Measurements from ENCODE around the gene RBPJL.

Gene RBPJL, protein sequence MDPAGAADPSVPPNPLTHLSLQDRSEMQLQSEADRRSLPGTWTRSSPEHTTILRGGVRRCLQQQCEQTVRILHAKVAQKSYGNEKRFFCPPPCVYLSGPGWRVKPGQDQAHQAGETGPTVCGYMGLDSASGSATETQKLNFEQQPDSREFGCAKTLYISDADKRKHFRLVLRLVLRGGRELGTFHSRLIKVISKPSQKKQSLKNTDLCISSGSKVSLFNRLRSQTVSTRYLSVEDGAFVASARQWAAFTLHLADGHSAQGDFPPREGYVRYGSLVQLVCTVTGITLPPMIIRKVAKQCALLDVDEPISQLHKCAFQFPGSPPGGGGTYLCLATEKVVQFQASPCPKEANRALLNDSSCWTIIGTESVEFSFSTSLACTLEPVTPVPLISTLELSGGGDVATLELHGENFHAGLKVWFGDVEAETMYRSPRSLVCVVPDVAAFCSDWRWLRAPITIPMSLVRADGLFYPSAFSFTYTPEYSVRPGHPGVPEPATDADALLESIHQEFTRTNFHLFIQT

DNA sequence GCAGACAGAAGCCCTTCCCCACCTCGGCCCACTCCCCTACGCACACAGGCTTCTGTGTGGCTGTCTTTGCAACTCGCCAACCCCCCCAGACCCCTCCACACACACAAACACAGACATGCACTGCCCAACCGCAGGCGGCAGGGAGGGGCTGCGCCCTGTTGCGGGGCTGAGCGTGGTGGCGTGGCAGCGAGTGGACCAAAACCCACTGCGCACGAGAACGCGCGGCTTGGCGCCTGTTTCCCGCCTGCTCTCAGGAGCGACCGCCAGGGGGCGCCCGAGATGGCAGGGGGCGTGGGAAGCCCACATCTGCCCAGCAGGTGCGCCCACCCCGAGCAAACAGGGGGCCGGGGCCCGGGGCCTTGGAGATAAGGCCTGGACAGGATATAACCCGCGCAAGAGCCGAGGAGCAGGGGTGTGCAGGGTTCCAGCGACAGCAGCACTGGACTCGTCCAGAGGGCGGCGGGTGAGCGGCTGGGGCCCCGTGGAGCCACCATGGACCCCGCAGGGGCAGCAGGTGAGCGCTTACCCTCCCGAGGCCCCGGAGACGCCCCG is at the start of gene RBPJL:
TSS of gene RBPJL (plus strand) at position 410 of the 552 bp plus-strand sequence. CDS start at position 493, 83 bp downstream.
- no peak for DNase-seq

DNA sequence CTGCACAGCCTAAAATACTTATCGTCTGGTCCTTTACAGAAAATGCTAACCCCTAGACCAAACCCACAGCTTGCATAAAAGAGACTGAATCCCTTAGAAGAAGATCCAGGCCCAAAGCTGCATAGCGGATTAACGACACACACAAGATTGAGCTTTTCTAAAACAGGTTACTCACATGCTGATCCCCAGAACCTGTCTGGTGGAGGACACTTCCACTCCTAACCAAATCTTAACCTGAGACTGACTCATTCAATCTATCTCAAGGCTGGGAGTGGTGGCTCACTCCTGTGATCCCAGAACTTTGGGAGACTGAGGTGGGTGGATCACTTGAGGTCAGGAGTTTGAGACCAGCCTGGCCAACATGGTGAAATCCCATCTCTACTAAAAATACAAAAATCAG is 49.5 kb upstream of the RBPJL start:
- no peak for DNase-seq

DNA sequence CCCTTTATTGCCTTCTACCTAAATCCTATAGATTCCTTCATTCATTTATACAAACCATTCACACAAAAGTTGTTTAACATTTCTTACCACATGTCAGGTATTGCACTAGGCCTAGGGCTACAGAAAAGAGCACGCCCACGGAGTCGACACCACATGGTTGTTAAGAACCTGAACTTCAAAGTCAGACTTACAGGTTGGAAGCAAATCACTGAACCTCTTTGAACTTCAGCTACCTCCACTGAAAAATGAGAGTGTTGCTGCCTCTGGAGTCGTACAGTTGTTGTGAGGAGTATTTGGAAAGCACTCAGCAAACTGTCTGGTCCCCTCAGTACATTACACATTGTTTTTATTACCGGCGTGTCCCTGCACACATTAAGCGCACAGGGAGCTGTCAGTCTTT is 48.9 kb upstream of the RBPJL start:
- DNase-seq, result no peak

DNA sequence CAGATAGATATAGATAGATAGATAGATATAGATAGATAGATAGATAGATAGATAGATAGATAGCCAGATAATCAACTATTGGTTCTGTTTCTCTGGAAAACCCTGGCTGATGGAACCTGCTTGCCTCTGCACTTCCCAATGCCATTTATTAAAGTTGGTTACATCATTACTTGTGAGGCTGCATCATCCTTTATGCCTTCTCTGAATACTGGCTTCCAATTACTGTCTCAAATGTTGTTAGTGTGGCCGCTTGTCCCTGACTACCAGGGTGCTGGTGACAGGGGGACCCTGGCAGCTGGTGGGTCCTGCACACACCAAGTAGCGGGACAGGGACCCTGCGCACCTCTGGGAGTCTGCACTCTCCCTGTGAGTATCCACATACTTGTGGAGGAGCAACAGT is 48.4 kb upstream of the RBPJL start:
- no peak for DNase-seq

DNA sequence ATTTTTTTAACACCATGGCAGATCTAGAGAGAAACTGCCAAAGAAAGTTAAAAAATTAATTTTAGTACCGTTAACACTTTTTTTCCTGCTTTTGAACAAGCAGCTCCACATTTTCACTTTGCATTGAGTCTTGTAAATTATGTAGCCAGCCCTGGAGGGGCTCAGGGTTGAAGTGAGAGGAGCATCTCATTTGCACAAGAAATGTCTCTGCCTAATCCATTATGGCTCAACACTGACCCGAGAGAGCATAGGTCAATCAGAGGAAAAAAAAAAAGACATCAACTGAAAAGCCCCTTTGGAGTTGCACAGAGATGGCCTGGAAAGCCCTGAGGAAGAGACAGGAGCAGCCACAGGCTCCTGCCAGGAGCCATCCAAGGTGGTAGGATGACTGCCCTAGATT is 48.0 kb upstream of the RBPJL start:
- DNase-seq, result no peak

DNA sequence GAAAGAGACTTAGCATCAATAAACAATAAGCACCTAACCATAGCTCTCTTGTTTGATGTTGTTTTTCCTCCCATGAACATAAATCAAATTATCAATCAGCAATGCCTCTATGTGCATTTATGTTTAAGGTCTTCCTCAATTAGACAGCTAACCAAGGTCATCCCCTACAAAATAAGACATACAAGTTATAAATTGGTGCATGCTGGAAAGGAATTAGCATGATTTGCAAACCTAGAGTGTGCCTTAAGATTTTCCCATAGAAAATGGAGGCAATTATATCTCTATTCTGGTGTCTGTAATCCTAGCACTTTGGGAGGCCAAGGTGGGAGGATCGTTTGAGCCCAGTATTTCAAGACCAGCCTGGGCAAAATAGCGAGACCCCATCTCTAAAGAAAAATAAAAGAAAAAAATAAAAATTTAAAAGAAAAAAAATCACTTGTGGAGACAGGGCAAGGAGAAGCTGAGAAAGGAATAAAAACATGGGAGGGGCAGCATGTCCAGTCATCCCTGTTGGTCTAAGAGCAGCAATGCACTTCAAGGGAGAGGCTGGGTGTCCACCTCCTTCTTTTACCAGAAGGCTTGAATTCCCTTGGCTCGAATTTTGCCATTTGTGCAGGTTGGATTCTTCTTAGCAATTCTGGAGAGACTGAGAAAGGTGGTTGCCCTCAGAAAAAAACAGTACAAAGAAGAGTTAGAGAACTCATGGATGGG is 42.9 kb upstream of the RBPJL start:
- no peak for DNase-seq

DNA sequence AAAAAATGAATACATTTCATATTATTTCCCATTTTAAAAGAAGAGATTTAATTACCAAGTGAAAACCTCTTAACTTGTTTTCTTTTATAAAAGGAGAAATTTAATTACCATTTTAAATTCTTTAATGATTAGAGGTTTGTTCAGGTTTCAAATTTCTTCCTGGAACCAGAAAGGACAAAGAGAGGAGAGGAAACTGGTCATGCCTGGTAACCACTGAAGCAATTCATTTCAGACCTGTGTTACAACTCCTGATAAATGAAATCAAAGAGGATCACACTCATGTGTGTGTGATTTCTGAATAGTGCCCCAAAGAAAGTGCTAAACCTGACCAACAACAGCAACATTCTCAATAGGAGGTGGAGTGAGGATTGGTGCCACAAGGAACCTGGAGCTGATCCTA is 39.7 kb upstream of the RBPJL start:
- no peak for DNase-seq

DNA sequence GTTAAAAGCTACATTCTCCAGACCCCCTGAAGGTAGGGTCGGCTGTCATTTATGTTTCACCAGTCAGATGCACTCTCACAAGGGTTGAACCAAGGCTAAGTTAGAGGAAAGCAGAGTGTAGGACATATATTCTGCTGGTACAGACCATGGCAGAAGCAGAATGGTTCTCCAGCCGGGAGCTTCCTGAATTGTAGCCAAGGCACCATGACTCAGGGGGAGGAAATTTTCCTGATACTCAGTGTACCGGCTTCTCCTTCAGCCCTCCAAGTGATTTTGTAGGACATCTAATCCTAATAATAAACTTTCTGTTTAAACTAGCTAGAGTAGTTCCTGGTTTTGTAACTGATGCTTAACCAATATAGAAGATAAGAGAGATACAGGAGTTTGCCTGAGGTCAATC is 38.1 kb upstream of the RBPJL start:
- no peak for DNase-seq

DNA sequence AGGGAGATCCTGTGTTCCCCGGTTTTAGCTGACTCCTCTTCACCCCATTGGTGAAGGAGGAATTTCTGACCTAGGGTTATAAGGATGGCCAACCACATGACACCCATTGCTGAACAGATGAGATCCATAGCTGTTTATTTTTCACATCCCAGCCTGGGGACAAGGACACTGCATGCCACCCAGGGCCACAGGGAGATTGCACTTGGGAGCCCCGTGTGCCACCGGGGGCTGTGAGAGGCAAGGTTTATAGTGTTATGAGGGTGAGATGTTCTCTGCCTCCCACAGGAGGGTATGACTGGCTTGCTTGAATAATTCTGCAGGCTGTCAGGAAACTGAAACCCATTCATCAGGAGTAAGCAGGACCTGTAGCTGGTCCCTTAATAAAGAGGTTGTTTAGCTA is 37.6 kb upstream of the RBPJL start:
- DNase-seq, result no peak

DNA sequence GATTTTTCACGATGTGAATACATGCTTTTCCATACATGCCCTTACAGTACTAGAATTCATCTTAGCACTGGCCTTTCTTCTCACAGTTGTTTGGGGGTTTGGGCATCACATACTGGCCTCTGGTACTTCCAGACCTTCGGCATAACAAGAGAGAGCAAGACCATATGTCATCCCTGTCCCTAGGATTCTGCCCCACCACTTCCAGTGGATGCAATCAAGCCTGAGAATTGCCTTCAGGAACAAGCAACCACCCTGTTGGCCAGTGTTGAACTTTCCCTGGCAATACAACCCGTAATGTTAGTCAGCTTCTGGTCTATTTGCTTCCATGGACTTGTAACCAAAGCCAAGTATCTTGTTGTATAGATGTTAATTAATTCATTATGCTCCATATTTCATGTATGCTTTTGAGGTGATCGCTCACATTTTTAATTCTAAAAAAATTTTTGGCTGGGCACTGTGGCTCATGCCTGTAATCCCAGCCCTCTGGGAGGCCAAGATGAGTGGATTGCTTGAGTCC is 36.8 kb upstream of the RBPJL start:
- DNase-seq, result no peak

DNA sequence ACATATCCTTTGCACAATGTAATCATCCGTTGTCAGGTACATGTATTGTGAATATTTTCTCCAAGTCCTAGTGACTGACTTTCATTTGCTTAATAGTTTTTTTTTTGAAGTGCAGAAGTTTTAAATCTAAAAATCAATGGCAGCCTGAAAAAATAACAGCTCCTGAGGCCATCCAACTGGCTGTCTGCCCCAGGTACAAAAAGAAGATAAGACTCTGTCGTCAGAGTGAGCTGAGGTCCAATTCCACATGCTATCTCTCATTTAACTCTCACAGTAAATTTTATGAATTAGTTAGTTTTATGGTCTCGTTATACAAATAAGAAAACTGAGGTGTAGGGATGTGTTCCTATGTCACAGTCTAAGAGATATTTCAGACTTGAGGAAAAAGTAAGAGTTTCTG is 31.3 kb upstream of the RBPJL start:
- no peak for DNase-seq

DNA sequence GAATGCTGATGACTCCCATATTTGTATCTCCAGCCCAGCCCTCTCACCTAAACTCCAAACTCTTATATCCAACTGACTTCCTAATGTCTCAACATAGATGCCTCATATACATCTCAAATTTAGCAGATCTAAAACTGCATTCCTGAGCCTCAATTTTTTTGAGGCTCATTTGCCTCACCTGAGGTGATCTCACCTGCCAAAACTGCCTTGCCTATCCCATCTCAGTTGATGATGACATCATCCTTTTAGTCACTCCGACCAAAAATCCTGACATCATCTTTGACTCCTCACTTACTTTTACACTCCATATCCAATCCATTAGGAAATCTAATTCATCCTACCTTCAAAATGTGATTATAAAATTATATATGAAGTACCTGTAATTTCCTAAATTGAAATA is 26.6 kb upstream of the RBPJL start:
- no peak for DNase-seq

DNA sequence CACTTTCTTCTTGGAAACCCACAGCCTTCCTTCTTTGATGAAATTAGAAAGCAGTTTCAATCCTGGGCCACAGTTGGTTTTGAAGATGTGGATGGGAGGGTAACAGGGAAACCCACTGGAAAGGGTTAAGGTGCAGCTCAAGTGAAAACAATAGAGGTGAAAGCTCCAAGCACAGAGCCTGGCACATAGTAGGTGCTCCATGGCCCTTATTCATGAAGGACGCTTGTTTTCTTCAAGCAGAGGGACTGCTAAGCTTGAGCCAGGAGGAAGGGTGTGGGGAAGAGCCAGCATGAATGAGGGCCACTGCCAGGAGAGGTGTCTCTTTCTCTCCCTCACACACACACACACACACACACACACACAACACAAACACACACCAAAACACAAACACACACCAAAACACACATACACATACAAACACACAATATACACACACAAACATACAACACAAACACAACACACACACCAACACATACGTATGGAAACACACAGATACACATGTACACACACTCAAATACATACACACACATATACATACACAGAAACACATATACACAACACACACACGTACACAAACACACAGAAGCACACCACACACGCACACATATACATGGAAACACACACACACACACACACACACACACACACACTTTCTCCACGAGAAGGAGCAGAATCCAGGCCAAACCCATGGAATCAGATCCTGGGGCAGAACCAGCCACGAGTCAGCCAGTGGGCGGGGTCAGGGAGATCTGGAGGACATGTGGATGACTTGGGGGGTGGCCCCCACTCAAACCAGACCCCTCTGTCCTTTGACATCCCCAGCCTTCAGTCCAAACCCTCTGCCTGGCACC is 23.7 kb upstream of the RBPJL start:
- DNase-seq, result no peak

DNA sequence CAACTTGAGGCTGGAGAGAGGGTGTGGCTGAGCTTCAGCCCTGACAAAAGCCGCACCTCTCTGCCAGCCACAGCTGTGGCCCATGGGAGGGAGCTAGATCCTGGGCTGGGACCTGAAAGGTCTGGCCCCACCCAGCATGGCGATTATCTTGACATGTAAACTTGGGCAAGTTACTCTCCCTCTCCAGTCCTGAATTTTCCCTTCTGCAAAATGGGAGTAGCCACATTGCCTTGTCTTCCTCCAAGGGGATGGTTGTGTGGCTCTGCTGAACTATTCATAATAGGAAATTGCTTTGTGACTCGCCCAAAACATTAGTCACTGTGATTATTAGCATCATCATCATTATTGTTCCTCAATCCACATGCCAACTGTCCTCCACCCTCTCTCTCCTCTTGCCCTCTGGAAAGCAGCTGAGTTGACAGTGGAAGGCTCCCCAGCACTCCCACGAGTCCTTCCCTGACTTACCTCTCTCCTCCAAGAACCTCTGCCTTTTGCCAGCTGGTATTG is 23.0 kb upstream of the RBPJL start:
- no peak for DNase-seq

DNA sequence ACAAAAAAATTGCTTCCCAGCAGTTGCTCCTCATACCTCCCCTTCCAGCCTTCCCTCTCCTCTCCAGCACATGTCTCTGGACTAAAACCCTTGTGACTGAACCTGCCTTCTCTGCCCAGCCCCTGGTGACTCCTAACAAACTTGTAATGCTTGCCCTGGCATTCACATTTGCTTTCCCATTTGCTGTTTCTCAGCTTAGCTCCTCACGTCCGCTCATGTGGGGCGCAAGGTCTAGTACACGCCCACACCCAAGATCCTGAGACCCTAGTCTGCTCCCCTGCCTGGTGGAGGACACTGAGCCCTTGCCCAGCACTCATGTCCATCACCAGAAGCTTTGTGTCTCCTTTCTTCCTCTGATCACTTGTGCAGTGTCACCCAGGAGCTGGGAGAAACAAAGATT is 18.3 kb upstream of the RBPJL start:
- no peak for DNase-seq

DNA sequence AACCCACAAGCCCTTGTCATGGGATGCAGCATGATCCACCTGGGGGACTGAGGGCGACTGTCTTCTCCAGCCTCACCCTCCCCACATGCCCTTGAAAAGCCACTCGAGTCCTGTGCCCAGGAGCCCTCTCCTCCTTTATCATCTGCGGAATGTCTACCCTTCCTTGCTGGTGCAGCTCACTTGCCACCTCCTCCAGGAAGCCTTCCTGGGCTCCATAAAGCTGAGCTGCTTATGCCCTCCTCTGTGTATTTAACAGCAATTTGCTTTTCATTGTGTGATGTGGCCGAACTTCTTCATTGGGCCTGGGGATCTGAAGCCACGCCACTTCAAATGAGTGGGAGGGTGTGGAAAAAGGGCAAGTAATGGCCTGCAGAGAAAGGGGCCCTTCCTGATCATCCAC is 17.8 kb upstream of the RBPJL start:
- DNase-seq, result no peak

DNA sequence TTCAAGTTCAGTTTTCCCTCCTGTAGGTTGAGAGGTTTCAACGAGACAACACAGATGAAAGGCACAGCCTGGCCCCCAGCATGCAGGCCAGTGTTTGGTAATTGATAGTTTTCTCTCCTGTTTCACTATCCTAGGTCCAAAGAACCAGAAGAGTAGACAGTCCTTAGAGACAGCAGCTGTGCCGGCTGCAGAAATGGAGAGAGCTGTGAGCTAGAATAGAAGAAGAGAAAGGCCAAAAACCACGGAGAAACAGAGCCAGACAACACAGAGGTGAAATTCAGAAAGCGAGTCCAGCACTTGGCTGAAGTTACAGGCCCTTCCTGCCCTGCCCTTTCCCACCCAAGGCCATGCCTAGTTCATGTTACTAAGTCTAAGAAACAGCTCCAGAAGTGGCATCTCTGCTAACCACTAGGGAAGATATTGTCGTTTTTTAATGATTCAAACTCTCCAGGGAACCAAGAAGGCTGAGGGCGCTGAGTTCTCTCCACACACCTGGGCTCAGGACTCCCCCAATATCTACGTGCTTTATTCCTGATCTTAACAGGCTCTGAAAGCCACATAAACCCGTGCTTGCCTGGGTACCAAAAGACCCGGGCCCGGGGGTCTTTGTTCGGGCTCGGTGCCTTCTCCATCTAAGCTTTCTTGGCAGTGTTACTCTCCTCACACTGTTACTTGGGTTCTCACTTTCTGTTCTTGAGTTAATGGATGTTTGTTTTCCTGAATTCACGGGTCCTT is 16.5 kb upstream of the RBPJL start:
- DNase-seq, result no peak

DNA sequence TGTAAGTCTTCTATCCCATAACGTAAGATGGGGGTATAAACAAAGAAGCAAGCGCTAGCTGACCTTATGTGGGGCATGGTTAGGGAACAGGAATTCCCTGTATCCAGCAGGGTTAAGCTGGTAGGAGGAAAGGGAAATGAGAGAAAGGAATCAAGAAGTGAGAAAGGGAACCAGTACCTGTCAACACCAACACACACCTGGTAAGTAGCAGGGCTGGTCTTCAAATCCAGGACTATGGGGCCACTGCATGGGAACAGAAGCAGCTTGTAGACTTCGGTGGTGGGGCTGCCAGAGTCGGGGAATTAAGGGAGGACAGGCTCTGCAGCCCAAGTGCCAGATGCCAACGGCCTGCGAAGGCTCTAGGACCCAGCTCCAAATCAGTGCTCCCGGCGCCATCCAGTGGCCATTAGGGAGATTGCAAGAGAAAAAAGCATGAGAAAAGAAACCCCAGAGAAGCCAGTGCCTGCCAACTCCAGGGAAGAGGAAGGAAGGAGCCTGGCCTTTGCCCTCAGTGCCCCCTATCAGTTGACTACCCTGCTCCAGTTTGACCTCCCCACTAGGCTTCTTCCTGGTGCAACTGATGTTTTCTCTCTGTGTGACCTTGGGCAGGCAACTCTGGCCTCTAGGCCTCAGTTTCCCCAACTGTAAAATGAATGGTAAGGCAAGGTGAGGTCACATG is 15.8 kb upstream of the RBPJL start:
- DNase-seq, result peak; percentile 71

DNA sequence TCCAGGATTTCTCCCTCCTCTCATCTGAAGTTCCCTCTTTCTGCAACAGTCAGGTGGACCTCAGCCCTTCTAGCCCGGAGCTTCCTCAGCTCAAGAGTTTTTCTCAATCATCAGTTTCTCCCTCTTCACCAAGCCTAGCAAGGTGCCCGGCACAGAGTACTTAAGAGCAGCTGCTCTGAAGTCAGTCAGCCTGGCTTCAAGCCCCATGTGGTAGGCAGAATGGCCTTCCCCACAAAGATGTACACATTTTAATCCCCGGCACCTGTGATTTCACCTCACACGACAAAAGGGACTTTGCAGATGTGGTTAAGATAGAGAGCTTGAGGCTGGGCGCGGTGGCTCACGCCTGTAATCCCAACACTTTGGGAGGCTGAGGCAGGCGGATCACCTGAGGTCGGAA is 15.1 kb upstream of the RBPJL start:
- DNase-seq, result no peak

DNA sequence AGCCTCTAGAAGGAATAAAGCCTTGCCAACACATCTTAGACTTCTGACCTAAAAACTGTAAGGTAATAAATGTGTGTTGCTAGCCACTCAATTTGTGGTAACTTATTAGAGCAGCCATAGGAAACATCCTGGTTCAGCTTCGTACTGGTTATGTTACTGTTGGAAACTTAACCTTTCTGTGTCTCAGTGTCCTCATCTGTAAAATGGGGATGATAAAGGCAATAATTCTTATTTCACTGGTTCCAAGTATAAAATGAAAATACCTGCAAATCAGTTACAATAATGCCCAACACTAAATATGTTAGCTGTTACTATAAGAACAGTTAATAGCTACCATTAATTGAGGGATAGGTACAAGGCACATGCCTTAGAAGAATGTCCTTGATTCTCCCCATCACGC is 14.3 kb upstream of the RBPJL start:
- no peak for DNase-seq
